ENCODE data around the gene FAM3B.
"Not testable (repeated sequence)": the region's sequence is repeated elsewhere in the genome, so short reads cannot be mapped to it uniquely, and the experiment has no call there.

DNA sequence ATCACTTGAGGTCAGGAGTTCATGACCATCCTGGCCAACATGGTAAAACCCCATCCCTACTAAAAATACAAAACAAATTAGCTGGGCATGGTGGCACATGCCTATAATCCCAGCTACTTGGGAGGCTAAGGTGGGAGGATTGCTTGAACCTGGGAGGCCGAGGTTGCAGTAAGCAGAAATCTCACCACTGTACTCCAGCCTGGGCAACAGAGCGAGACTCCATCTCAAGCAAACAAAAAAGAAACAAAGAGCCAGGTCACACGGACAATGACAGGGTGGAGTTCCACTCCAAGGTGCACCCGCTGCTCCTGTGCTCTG lies 43.1 kb downstream of the FAM3B start:
- TF ChIP-seq, protein P1, sequence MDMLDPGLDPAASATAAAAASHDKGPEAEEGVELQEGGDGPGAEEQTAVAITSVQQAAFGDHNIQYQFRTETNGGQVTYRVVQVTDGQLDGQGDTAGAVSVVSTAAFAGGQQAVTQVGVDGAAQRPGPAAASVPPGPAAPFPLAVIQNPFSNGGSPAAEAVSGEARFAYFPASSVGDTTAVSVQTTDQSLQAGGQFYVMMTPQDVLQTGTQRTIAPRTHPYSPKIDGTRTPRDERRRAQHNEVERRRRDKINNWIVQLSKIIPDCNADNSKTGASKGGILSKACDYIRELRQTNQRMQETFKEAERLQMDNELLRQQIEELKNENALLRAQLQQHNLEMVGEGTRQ (IDR thresholded peaks at IDR 0.05; ENCODE audit: low read depth, low read length): not testable (repeated sequence)
- not testable (repeated sequence) for TF ChIP-seq CEBPB (IDR thresholded peaks at IDR 0.05; ENCODE audit: low read depth, low read length); MAZ (IDR thresholded peaks at IDR 0.05; ENCODE audit: borderline replicate concordance, low read depth, low read length); NFE2L2 (IDR thresholded peaks at IDR 0.05; ENCODE audit: low read depth, low read length); SMC3 (IDR thresholded peaks at IDR 0.05; ENCODE audit: low read depth, low read length); POLR2A (IDR thresholded peaks at IDR 0.05; ENCODE audit: low read depth, low read length); MAFK (IDR thresholded peaks at IDR 0.05; ENCODE audit: low read depth, low read length); CHD1 (IDR thresholded peaks at IDR 0.05; ENCODE audit: low read depth, low read length)
- TF ChIP-seq, protein P2, sequence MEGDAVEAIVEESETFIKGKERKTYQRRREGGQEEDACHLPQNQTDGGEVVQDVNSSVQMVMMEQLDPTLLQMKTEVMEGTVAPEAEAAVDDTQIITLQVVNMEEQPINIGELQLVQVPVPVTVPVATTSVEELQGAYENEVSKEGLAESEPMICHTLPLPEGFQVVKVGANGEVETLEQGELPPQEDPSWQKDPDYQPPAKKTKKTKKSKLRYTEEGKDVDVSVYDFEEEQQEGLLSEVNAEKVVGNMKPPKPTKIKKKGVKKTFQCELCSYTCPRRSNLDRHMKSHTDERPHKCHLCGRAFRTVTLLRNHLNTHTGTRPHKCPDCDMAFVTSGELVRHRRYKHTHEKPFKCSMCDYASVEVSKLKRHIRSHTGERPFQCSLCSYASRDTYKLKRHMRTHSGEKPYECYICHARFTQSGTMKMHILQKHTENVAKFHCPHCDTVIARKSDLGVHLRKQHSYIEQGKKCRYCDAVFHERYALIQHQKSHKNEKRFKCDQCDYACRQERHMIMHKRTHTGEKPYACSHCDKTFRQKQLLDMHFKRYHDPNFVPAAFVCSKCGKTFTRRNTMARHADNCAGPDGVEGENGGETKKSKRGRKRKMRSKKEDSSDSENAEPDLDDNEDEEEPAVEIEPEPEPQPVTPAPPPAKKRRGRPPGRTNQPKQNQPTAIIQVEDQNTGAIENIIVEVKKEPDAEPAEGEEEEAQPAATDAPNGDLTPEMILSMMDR (conservative IDR thresholded peaks at IDR 0.05; ENCODE audit: low read depth, low read length): not testable (repeated sequence)

Measured in IMR-90 (cell line).